PC-9 (cell line): ENCODE data around the gene PAK3.

ENCODE experiments used
- EZH2 ChIP-seq: fragments of 200-600 bp; sonication (generic); IDR thresholded peaks from 2 replicates; pipeline ENCODE4 v1.8.0; 2017; ENCODE audit warnings: antibody characterized with exemption, low read depth
- TF ChIP-seq, protein P1 (sequence below): fragments of 200-600 bp; sonication (generic); conservative IDR thresholded peaks from 2 replicates; pipeline ENCODE4 v1.6.1; 2017; ENCODE audit warnings: mixed run types, antibody characterized with exemption, mild to moderate bottlenecking, moderate library complexity

DNA sequence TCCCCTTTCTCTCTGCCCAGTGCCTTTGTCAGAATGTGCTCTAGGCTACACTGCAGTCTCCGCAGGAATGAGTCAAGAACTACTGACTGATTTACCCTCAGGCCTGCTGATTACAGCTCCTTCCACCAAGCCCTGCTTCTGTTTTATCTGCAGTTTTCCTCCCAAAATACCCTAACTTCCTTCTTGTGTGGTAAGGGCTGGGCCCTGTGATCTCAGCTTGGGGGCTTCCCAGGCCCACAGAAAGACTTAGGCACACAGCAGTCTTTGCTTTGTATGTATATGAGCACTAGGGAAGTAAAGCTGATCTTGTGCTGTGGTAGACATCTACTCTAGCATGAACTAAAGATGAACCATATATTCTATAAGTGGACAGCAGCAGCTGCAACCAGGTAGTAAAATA is 18.8 kb downstream of the PAK3 start:
- TF ChIP-seq, protein P1, sequence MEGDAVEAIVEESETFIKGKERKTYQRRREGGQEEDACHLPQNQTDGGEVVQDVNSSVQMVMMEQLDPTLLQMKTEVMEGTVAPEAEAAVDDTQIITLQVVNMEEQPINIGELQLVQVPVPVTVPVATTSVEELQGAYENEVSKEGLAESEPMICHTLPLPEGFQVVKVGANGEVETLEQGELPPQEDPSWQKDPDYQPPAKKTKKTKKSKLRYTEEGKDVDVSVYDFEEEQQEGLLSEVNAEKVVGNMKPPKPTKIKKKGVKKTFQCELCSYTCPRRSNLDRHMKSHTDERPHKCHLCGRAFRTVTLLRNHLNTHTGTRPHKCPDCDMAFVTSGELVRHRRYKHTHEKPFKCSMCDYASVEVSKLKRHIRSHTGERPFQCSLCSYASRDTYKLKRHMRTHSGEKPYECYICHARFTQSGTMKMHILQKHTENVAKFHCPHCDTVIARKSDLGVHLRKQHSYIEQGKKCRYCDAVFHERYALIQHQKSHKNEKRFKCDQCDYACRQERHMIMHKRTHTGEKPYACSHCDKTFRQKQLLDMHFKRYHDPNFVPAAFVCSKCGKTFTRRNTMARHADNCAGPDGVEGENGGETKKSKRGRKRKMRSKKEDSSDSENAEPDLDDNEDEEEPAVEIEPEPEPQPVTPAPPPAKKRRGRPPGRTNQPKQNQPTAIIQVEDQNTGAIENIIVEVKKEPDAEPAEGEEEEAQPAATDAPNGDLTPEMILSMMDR = no peak
- TF ChIP-seq EZH2 = no peak
